Spleen (tissue), 7 donors: Measurements from ENCODE around the gene AJAP1.

Experiments used
- POLR2A ChIP-seq, 3 donors: fragments of 450-650 bp; IDR thresholded peaks; one replicate each; pipeline ENCODE4 v1.5.1; 2017; ENCODE audit warnings: antibody characterized with exemption in 3 of 3, mild to moderate bottlenecking in 1 of 3
- TF ChIP-seq, protein P1 (sequence below), 11 experiments: fragments of 200-600 bp in 7 of 11; fragments of 450-650 bp in 4 of 11; sonication (generic) in 4 of 11; IDR thresholded peaks in 8 of 11; conservative IDR thresholded peaks in 3 of 11; 1 replicate in 7 of 11; 2 replicates in 4 of 11; pipeline versions ENCODE4 v1.4.0 to v1.8.0; 2016 to 2021; ENCODE audit warnings: antibody characterized with exemption in 11 of 11, inconsistent platforms in 4 of 11, mild to moderate bottlenecking in 1 of 11
- donor health status: DM: no; HTN: no; CAD: no; lungs with moderate emphysema.
- donor health status: DM: no; HTN: no; CAD: no.
- donor health status: DM: no; HTN: no; CAD: no.

GRCh38 chr1:4675454-4676186, 21.2 kb downstream of the AJAP1 start:
- TF ChIP-seq POLR2A (IDR thresholded peaks at IDR 0.05): no peak
- TF ChIP-seq, protein P1, sequence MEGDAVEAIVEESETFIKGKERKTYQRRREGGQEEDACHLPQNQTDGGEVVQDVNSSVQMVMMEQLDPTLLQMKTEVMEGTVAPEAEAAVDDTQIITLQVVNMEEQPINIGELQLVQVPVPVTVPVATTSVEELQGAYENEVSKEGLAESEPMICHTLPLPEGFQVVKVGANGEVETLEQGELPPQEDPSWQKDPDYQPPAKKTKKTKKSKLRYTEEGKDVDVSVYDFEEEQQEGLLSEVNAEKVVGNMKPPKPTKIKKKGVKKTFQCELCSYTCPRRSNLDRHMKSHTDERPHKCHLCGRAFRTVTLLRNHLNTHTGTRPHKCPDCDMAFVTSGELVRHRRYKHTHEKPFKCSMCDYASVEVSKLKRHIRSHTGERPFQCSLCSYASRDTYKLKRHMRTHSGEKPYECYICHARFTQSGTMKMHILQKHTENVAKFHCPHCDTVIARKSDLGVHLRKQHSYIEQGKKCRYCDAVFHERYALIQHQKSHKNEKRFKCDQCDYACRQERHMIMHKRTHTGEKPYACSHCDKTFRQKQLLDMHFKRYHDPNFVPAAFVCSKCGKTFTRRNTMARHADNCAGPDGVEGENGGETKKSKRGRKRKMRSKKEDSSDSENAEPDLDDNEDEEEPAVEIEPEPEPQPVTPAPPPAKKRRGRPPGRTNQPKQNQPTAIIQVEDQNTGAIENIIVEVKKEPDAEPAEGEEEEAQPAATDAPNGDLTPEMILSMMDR (IDR thresholded peaks at IDR 0.05 in 8 of 11, conservative IDR thresholded peaks at IDR 0.05 in 3 of 11): no peak
